G401.6 (cell line): ENCODE results near the gene FNBP1.

Experiments
- FAIRE-seq: peaks from 2 replicates; lab custom pipeline; 2012; peaks lifted over from hg19 to GRCh38; lab: Jason Lieb, UNC

The FNBP1 gene

GRCh38 chr9:130045725-130046450, 2.9 kb upstream of the FNBP1 start:
- no peak for FAIRE-seq

GRCh38 chr9:130043654-130044623, 950 bp upstream of the FNBP1 start:
- no peak for FAIRE-seq

GRCh38 chr9:130042406-130042884, 544 bp downstream of the FNBP1 start:
- FAIRE-seq = no peak

- FAIRE-seq = no peak
Observed at GRCh38 chr9:130041648-130042405, 1.2 kb downstream of the FNBP1 start.

GRCh38 chr9:130040984-130041647, 1.9 kb downstream of the FNBP1 start:
- no peak for FAIRE-seq

- no peak for FAIRE-seq
Observed at GRCh38 chr9:130039528-130040147, 3.4 kb downstream of the FNBP1 start.

GRCh38 chr9:130036099-130036498, 6.9 kb downstream of the FNBP1 start:
- FAIRE-seq = no peak

GRCh38 chr9:130034570-130034969, 8.4 kb downstream of the FNBP1 start:
- no peak for FAIRE-seq

GRCh38 chr9:130030651-130031127, 12.3 kb downstream of the FNBP1 start:
- no peak for FAIRE-seq

- FAIRE-seq = no peak
Observed at GRCh38 chr9:130029223-130029973, 13.6 kb downstream of the FNBP1 start.

- no peak for FAIRE-seq
Observed at GRCh38 chr9:130028493-130029222, 14.3 kb downstream of the FNBP1 start.

- FAIRE-seq = no peak
Observed at GRCh38 chr9:130027533-130028365, 15.2 kb downstream of the FNBP1 start.

- no peak for FAIRE-seq
Observed at GRCh38 chr9:130026583-130027340, 16.2 kb downstream of the FNBP1 start.

GRCh38 chr9:130024597-130024994, 18.4 kb downstream of the FNBP1 start:
- no peak for FAIRE-seq

GRCh38 chr9:130023994-130024596, 18.9 kb downstream of the FNBP1 start:
- no peak for FAIRE-seq

- FAIRE-seq = no peak
Observed at GRCh38 chr9:130023144-130023787, 19.7 kb downstream of the FNBP1 start.

- no peak for FAIRE-seq
Observed at GRCh38 chr9:130022566-130023143, 20.3 kb downstream of the FNBP1 start.
